GM12864 (cell line): ENCODE measurements around the gene SIDT1.

Experiments
- DNase-seq: peaks from one replicate; pipeline ENCODE4 v3.0.0-alpha.2; 2011; ENCODE audit warnings: low read depth
- H3K4me3 ChIP-seq: 2 replicates; pipeline ENCODE4 v1.5.1; 2011; ENCODE audit warnings: mild to moderate bottlenecking, low read depth, low read length, control low read depth
- TF ChIP-seq, protein P1 (sequence below): IDR thresholded peaks from 2 replicates; pipeline ENCODE4 v1.5.1; 2011; ENCODE audit warnings: low read depth, mild to moderate bottlenecking, moderate library complexity, low read length, control low read depth, inconsistent platforms; ENCODE audit errors: missing control alignments

SIDT1 gene

DNA sequence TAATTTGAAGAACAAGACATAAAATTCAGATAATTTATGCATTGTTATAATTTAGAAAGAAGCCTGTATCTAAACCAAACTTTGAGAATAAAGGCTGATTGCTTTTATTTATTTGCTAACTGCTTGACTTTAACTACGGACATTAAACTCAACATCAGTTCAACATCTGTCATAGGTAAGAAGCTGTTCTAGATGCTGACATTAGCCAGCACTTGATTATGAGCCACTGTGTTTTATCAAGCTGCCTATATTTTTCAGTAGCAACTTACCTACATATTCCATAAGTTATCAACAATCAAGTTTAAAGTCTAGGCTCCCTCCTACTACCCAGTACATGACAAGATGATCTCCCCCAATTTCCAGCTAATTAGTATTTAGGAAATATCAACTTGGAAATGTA, 122.0 kb downstream of the SIDT1 start:
- DNase-seq: no peak

DNA sequence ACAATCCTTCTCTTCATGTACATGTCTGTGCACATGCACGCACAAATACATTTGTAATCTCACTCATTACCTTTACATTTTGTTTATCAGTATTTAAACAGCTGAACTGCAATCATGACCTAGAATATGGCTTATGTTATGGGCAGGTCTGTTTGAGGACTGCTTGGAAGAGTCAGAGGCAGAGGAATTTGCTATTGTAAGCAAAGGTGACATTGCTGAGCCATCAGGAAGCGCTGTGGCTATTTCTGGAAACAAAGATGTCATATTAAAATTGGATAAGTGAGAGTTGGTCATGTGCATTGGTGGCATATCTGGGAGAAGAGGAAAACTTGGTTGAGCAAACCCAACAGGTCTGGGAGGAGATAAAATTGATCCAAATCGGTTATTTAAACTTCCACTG, 122.5 kb downstream of the SIDT1 start:
- H3K4me3 ChIP-seq: no peak overlapping the region
- TF ChIP-seq, protein P1, sequence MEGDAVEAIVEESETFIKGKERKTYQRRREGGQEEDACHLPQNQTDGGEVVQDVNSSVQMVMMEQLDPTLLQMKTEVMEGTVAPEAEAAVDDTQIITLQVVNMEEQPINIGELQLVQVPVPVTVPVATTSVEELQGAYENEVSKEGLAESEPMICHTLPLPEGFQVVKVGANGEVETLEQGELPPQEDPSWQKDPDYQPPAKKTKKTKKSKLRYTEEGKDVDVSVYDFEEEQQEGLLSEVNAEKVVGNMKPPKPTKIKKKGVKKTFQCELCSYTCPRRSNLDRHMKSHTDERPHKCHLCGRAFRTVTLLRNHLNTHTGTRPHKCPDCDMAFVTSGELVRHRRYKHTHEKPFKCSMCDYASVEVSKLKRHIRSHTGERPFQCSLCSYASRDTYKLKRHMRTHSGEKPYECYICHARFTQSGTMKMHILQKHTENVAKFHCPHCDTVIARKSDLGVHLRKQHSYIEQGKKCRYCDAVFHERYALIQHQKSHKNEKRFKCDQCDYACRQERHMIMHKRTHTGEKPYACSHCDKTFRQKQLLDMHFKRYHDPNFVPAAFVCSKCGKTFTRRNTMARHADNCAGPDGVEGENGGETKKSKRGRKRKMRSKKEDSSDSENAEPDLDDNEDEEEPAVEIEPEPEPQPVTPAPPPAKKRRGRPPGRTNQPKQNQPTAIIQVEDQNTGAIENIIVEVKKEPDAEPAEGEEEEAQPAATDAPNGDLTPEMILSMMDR: no peak
- DNase-seq: no peak

More for the DNA sequence above, 122.0 kb downstream of the SIDT1 start:
- TF ChIP-seq, protein P1: no peak
- no peak overlapping the region for H3K4me3 ChIP-seq

DNA sequence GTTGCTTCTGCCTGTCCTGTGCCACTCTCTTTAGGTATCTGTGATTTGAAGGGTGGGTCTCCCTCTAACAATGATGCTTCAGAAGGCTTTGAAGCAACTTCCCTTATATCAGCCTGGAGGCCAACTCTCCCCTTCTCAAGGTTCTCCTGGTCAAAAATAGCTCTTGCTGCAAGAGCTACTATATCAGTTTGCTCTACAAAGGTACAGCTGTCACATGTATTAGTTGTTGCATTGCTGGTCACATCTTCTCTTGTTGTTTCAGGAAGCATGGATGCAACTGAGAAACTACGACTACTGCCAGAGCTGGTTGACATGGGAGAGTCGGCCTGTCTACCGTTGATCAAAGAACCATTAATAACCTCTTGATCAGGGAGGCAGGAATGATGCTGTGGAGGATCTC, 125.8 kb downstream of the SIDT1 start:
- TF ChIP-seq, protein P1: no peak
- DNase-seq: no peak

DNA sequence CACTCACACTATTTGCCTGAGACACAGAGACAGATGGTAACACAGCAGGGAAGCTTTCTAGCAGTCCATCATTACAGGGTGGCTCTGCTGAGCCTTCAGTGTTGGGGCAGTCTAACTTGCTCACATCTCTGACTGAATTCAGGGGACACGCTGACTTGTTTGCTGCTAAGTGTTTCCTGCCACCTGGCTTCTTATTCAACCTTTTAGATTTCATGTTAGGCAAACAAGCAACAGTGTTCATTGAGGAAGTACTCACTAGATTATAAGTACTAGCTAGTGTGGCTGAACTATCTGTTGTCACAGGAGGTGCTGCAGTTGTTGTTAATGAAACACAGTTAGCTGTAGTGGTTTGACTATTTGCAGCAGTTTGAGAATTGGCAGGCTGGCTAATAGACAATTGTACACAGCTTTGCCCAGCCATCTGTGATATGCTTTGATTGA, 126.8 kb downstream of the SIDT1 start:
- TF ChIP-seq, protein P1: no peak
- H3K4me3 ChIP-seq: no peak overlapping the region
- no peak for DNase-seq

More for the DNA sequence above, 125.8 kb downstream of the SIDT1 start:
- H3K4me3 ChIP-seq: no peak overlapping the region

DNA sequence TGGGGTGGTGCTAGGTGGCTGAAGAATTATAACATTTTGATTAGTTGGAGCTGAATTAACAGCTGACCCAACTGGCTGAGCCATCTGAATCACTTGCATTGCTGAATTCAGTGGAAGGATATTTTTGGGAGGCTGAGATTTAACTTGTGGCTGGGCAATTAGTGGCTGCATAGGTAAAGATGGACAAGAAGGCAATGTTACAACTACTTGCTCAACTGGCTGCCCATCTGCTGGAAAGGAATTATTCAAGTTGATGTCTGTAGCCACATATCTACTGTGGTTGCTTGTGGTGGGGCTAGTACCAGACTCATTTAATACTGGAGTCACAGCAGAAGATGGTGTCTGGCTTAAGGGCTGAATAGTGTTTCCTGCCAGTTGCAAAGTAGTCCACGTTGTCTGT, 127.6 kb downstream of the SIDT1 start:
- H3K4me3 ChIP-seq: no peak overlapping the region
- TF ChIP-seq, protein P1: no peak
- DNase-seq: no peak

DNA sequence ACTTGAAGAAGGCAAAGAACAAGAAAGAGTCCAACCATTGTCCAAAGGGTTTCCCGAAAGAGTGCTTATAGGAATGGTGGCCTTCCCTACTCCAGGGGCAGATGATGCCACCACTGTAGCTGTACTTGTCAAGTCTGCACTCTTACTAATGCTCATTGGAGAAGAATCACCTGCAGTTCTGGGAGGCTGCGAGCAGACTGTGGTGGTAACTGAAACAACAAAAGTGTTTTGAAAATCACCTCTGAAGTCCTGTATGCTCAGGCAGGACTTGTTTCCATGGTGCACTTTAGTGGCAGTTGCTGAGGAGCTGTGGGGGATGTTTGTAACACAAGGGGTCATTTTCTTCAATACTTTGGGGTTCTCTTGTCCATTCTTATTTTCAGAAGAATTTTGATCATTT, 128.1 kb downstream of the SIDT1 start:
- no peak overlapping the region for H3K4me3 ChIP-seq
- no peak for DNase-seq
- TF ChIP-seq, protein P1: no peak

DNA sequence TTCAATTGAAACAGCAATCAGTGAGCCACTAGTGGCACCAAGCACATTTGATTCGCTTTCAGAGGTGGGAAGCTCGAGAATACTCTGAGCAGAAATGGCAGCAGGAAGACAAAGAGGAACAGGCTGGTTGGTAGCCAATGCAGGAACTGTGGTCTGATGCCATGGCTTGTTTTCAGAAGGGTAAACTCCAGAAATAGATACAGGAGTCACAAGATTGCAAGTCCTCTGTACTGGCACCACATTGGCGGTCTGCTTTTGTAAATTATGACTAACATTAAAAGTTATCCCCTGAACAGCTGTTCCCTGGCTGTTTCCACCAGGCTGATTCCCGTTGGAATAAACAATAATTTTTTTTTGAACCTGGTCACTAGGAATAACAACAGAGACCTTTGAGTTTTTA, 128.5 kb downstream of the SIDT1 start:
- DNase-seq: no peak
- H3K4me3 ChIP-seq: no peak overlapping the region
- TF ChIP-seq, protein P1: no peak
